Activated CD4-positive, CD25-positive, alpha-beta regulatory T cell (primary cell): ENCODE measurements around the gene DNLZ.

Experiments used
- DNase-seq, 4 experiments: peaks; one replicate each; lab custom pipeline; 2025; lab: John Stamatoyannopoulos, UW

The DNLZ gene

GRCh38 chr9:136316896-136317676, 46.5 kb downstream of the DNLZ start:
- no peak for DNase-seq

GRCh38 chr9:136316271-136316751, 47.2 kb downstream of the DNLZ start:
- no peak for DNase-seq

- DNase-seq, result no peak
Measured at GRCh38 chr9:136314944-136315343, 48.6 kb downstream of the DNLZ start.

- no peak for DNase-seq
Measured at GRCh38 chr9:136314056-136314416, 49.5 kb downstream of the DNLZ start.

GRCh38 chr9:136313111-136314055, 50.2 kb downstream of the DNLZ start:
- DNase-seq, result no peak

GRCh38 chr9:136312436-136312835, 51.1 kb downstream of the DNLZ start:
- DNase-seq, result peak in 1 of 4 experiments; percentile 19

GRCh38 chr9:136312009-136312375, 51.6 kb downstream of the DNLZ start:
- DNase-seq, result no peak

- no peak for DNase-seq
Measured at GRCh38 chr9:136311051-136312008, 52.2 kb downstream of the DNLZ start.

GRCh38 chr9:136310273-136311030, 53.1 kb downstream of the DNLZ start:
- DNase-seq, result no peak

GRCh38 chr9:136309806-136310220, 53.7 kb downstream of the DNLZ start:
- no peak for DNase-seq
